IMR-90 (cell line): Measurements from ENCODE around the gene SPPL3. TPM values are rescaled to one million over a fixed set of nuclear protein-coding genes. Genes with fewer than 3 reads are reported as not detected.

Source experiments
- ATAC-seq: fragments of 200-7000 bp; cut with Tn5 transposase; 2 replicates; pipeline ENCODE4 v1.9.1; 2020; ENCODE audit warnings: low read depth, mild to moderate bottlenecking, moderate library complexity
- BruUV-seq: library from RNA; stranded (reverse); fragments of 400-500 nt; replicated peaks from 2 replicates; lab custom pipeline; 2021; lab: Mats Ljungman, UMichigan
- CTCF ChIA-PET: fragments of 300-600 bp; formaldehyde crosslinking; extraction: SDS; loops from one replicate; lab custom pipeline; 2021; ENCODE audit warnings: antibody characterized with exemption; lab: Yijun Ruan, JAX
- POLR2A ChIA-PET: fragments of 300-600 bp; sonication (Branson Sonifier 250); formaldehyde crosslinking; loops from one replicate; lab custom pipeline; 2022; ENCODE audit warnings: antibody characterized with exemption; ENCODE audit not compliant: unreplicated experiment; lab: Charles Lee
- DNase-seq: peaks from one replicate; pipeline ENCODE4 v3.0.0; 2013
- H2AFZ ChIP-seq: replicated peaks from 2 replicates; pipeline ENCODE3; 2013; ENCODE audit warnings: low read length, mild to moderate bottlenecking; ENCODE audit not compliant: poor library complexity
- H2AK5ac ChIP-seq: 2 replicates; pipeline ENCODE4 v1.6.1; 2013; ENCODE audit warnings: low read depth, low read length, inconsistent platforms
- H2AK9ac ChIP-seq: replicated peaks from 2 replicates; pipeline ENCODE3; 2013; ENCODE audit warnings: mild to moderate bottlenecking, low read depth, low read length, moderate library complexity; ENCODE audit not compliant: poor library complexity
- H2BK120ac ChIP-seq: 2 replicates; pipeline ENCODE4 v1.6.1; 2013; ENCODE audit warnings: low read depth, low read length, inconsistent platforms
- H2BK15ac ChIP-seq: 3 replicates; pipeline ENCODE4 v1.6.1; 2013; ENCODE audit warnings: low read depth, low read length, inconsistent platforms
- H2BK20ac ChIP-seq: 2 replicates; pipeline ENCODE4 v1.6.1; 2013; ENCODE audit warnings: low read depth, mild to moderate bottlenecking, inconsistent platforms, low read length, moderate library complexity
- H2BK5ac ChIP-seq: 2 replicates; pipeline ENCODE4 v1.6.1; 2013; ENCODE audit warnings: mild to moderate bottlenecking, low read depth, low read length, inconsistent platforms; ENCODE audit not compliant: poor library complexity, severe bottlenecking
- H3K14ac ChIP-seq: replicated peaks from 2 replicates; pipeline ENCODE4 v1.6.1; 2013; ENCODE audit warnings: low read depth, low read length, inconsistent platforms
- H3K18ac ChIP-seq: 2 replicates; pipeline ENCODE4 v1.6.1; 2013; ENCODE audit warnings: low read depth, low read length, control low read depth
- H3K23ac ChIP-seq: 2 replicates; pipeline ENCODE4 v1.6.1; 2013; ENCODE audit warnings: low read depth, low read length, inconsistent platforms
- H3K27ac ChIP-seq: 2 replicates; pipeline ENCODE4 v1.5.1; 2013; ENCODE audit warnings: mild to moderate bottlenecking, control low read depth, low read length; ENCODE audit not compliant: insufficient read depth
- H3K27me3 ChIP-seq: 2 replicates; pipeline ENCODE4 v1.6.1; 2013; ENCODE audit warnings: low read length; ENCODE audit not compliant: control insufficient read depth, insufficient read depth
- H3K36me3 ChIP-seq: 2 replicates; pipeline ENCODE4 v1.6.1; 2013; ENCODE audit warnings: low read length, mixed read lengths; ENCODE audit not compliant: control insufficient read depth, insufficient read depth
- H3K4ac ChIP-seq: 2 replicates; pipeline ENCODE4 v1.6.1; 2013; ENCODE audit warnings: low read depth, low read length, inconsistent platforms
- H3K4me1 ChIP-seq: 2 replicates; pipeline ENCODE4 v1.6.1; 2013; ENCODE audit warnings: low read length, mixed read lengths; ENCODE audit not compliant: control insufficient read depth, insufficient read depth
- H3K4me2 ChIP-seq: 2 replicates; pipeline ENCODE4 v1.6.1; 2013; ENCODE audit warnings: low read depth, mild to moderate bottlenecking, control low read depth, low read length, moderate library complexity
- H3K4me3 ChIP-seq: 2 replicates; pipeline ENCODE4 v1.5.1; 2013; ENCODE audit warnings: low read depth, mild to moderate bottlenecking, control low read depth, low read length, moderate library complexity; ENCODE audit not compliant: insufficient read depth
- H3K56ac ChIP-seq: 2 replicates; pipeline ENCODE4 v1.6.1; 2013; ENCODE audit warnings: low read length, inconsistent platforms; ENCODE audit not compliant: insufficient read depth; ENCODE audit errors: extremely low read depth
- H3K79me1 ChIP-seq, 2 experiments: 2 replicates each; pipeline ENCODE4 v1.6.1; 2013; ENCODE audit warnings: low read length in 2 of 2, inconsistent platforms in 1 of 2, low read depth in 1 of 2
- H3K9ac ChIP-seq: 2 replicates; pipeline ENCODE4 v1.6.1; 2013; ENCODE audit warnings: low read depth, low read length, control low read depth
- H3K9me1 ChIP-seq: 2 replicates; pipeline ENCODE4 v1.6.1; 2013; ENCODE audit warnings: low read length, inconsistent platforms; ENCODE audit not compliant: insufficient read depth
- H3K9me3 ChIP-seq: 2 replicates; pipeline ENCODE4 v1.6.1; 2013; ENCODE audit warnings: low read length; ENCODE audit not compliant: control insufficient read depth, insufficient read depth
- H4K20me1 ChIP-seq: 2 replicates; pipeline ENCODE4 v1.6.1; 2013; ENCODE audit warnings: low read length, inconsistent platforms; ENCODE audit not compliant: insufficient read depth
- H4K5ac ChIP-seq: 2 replicates; pipeline ENCODE4 v1.6.1; 2013; ENCODE audit warnings: mild to moderate bottlenecking, low read depth, low read length, control low read depth
- H4K8ac ChIP-seq, 2 experiments: 2 replicates each; pipeline ENCODE4 v1.6.1; 2013; ENCODE audit warnings: low read depth in 2 of 2, low read length in 2 of 2, control low read depth in 1 of 2, inconsistent platforms in 1 of 2
- H4K91ac ChIP-seq: 2 replicates; pipeline ENCODE4 v1.6.1; 2013; ENCODE audit warnings: low read depth, low read length, inconsistent platforms; ENCODE audit not compliant: insufficient read depth
- CHD1 ChIP-seq: IDR thresholded peaks from 2 replicates; pipeline ENCODE4 v1.6.1; 2012; ENCODE audit warnings: low read depth, low read length, improper control_type of control experiment
- ELK1 ChIP-seq: fragments of 150-350 bp; IDR thresholded peaks from 2 replicates; pipeline ENCODE4 v1.6.1; 2016; ENCODE audit warnings: low read depth, mild to moderate bottlenecking, low read length, moderate library complexity, borderline replicate concordance
- MAZ ChIP-seq: IDR thresholded peaks from 2 replicates; pipeline ENCODE4 v1.6.1; 2012; ENCODE audit warnings: low read depth, mild to moderate bottlenecking, low read length, improper control_type of control experiment, moderate library complexity, borderline replicate concordance
- POLR2A ChIP-seq: IDR thresholded peaks from 2 replicates; pipeline ENCODE4 v1.6.1; 2012; ENCODE audit warnings: mild to moderate bottlenecking, low read depth, low read length
- WGBS, 2 experiments: methylation state at CpG; one replicate each; pipeline versions ENCODE4 v1.1.5 to v1.1.7; 2013; ENCODE audit warnings: missing lambda C conversion rate in 2 of 2; ENCODE audit not compliant: insufficient read length in 1 of 2; ENCODE audit errors: extremely low coverage in 2 of 2; 5-methylcytosine and 5-hydroxymethylcytosine counted together
- dilution Hi-C: fragments of 300-500 bp; cut with HindIII; formaldehyde crosslinking; loops from one replicate; pipeline ENCODE4 v1.14.3; 2018; ENCODE audit warnings: low sequenced_read_pairs; ENCODE audit not compliant: unreplicated experiment
- in situ Hi-C: fragments of 300-500 bp; cut with MboI; formaldehyde crosslinking; loops from 3 replicates; pipeline ENCODE4 v1.14.3; 2019; ENCODE audit warnings: low sequenced_read_pairs, inconsistent platforms, mixed read lengths
- intact Hi-C: fragments of 100-400 bp; cut with micrococcal nuclease; formaldehyde crosslinking; loops from 2 replicates; pipeline ENCODE4 v1.10.0; 2022
- polyA plus RNA-seq, 3 experiments: library from polyadenylated mRNA; depleted of rRNA; stranded (reverse); fragments of >200 nt; gene quantifications; 2 replicates each; pipeline ENCODE4 v1.2.3, GENCODE V29; 2012; ENCODE audit warnings: low replicate concordance in 1 of 3
- total RNA-seq: library from RNA; depleted of rRNA; stranded (reverse); fragments of >200 nt; gene quantifications from 2 replicates; pipeline ENCODE4 v1.2.3, GENCODE V29; 2012
- TF ChIP-seq, protein P1 (sequence below): fragments of 150-350 bp; IDR thresholded peaks from 2 replicates; pipeline ENCODE4 v1.6.1; 2017; ENCODE audit warnings: mild to moderate bottlenecking, antibody characterized with exemption, low read length, low read depth

SPPL3 gene
- total and polyA plus RNA-seq, 2 of the 4 experiments (the other 2 are of a cell fraction) = 1.6 to 18.0 TPM

GRCh38 chr12:120759591-120760348, 144.4 kb downstream of the SPPL3 start:
- dilution Hi-C loops (no loop called here), intact Hi-C loops (loop anchor here (5.0 kb wide), 1 partner anchor 432 kb away; the partner anchor contains the start of gene PLA2G1B), in situ Hi-C loops (no loop called here)
- no peaks in the 10 kb centered on the region for H3K79me1 ChIP-seq
- no peak overlapping the region for H2BK20ac ChIP-seq
- H3K56ac ChIP-seq = no peak overlapping the region
- no peak overlapping the region for H3K4me2 ChIP-seq
- H4K20me1 ChIP-seq = no peaks in the 10 kb centered on the region
- no peaks in the 10 kb centered on the region for H3K4me1 ChIP-seq
- H2AFZ ChIP-seq = no peak overlapping the region
- no peak overlapping the region for H2AK9ac ChIP-seq
- H2BK120ac ChIP-seq = no peak overlapping the region
- WGBS, 2 experiments = 100% methylated on average over 2 of the region's 27 CpGs; no CpG with 5 or more reads in 1 of the 2 experiments
- no peak overlapping the region for H3K14ac ChIP-seq
- H4K8ac ChIP-seq = no peak overlapping the region
- CTCF ChIA-PET = no interaction called here
- DNase-seq (no peak), ATAC-seq (no peak)
- H3K9ac ChIP-seq = no peak overlapping the region
- H3K27me3 ChIP-seq = no peaks in the 10 kb centered on the region
- H2BK15ac ChIP-seq = no peak overlapping the region
- H3K18ac ChIP-seq = no peak overlapping the region
- no peak overlapping the region for H3K27ac ChIP-seq
- TF ChIP-seq ELK1 (no peak), MAZ (no peak), POLR2A (no peak), CHD1 (no peak)
- TF ChIP-seq, protein P1, sequence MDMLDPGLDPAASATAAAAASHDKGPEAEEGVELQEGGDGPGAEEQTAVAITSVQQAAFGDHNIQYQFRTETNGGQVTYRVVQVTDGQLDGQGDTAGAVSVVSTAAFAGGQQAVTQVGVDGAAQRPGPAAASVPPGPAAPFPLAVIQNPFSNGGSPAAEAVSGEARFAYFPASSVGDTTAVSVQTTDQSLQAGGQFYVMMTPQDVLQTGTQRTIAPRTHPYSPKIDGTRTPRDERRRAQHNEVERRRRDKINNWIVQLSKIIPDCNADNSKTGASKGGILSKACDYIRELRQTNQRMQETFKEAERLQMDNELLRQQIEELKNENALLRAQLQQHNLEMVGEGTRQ = no peak
- no peak overlapping the region for H3K4me3 ChIP-seq
- H3K9me3 ChIP-seq = no peaks in the 10 kb centered on the region
- no peak overlapping the region for H4K91ac ChIP-seq
- H3K4ac ChIP-seq = no peak overlapping the region
- no TSS peak for BruUV-seq
- no peaks in the 10 kb centered on the region; the same call in 1 of the 2 replicates for H3K9me1 ChIP-seq
- H4K5ac ChIP-seq = no peak overlapping the region
- H3K36me3 ChIP-seq = peaks cover 25% of the 10 kb centered on the region
- H3K23ac ChIP-seq = no peak overlapping the region
- no peak overlapping the region for H2AK5ac ChIP-seq
- H2BK5ac ChIP-seq = no peak overlapping the region
- POLR2A ChIA-PET = no interaction called here
